Measurements from ENCODE around the gene CABP7.

The CABP7 gene

GRCh38 chr22:29726512-29727130, 6.8 kb downstream of the CABP7 start:
- no peak for DNase-seq

GRCh38 chr22:29727131-29727523, 7.3 kb downstream of the CABP7 start:
- peak; percentile 83 for DNase-seq

- DNase-seq: no peak
Observed at GRCh38 chr22:29729161-29729560, 9.4 kb downstream of the CABP7 start.

- no peak for DNase-seq
Observed at GRCh38 chr22:29731058-29731850, 11.5 kb downstream of the CABP7 start.

GRCh38 chr22:29732883-29733282, 13.1 kb downstream of the CABP7 start:
- DNase-seq: peak; percentile 23

- DNase-seq: peak; percentile 99
Observed at GRCh38 chr22:29733362-29734201, 13.8 kb downstream of the CABP7 start.

GRCh38 chr22:29734406-29734805, 14.6 kb downstream of the CABP7 start:
- DNase-seq: peak; percentile 79

GRCh38 chr22:29734838-29735237, 15.0 kb downstream of the CABP7 start:
- peak; percentile 53 for DNase-seq

GRCh38 chr22:29735416-29735815, 15.6 kb downstream of the CABP7 start:
- DNase-seq: peak; percentile 52

- peak; percentile 77 for DNase-seq
Observed at GRCh38 chr22:29737251-29738117, 17.7 kb downstream of the CABP7 start.

GRCh38 chr22:29738118-29738815, 18.5 kb downstream of the CABP7 start:
- DNase-seq: no peak

GRCh38 chr22:29739346-29739875, 19.6 kb downstream of the CABP7 start:
- DNase-seq: no peak

GRCh38 chr22:29740216-29740615, 20.4 kb downstream of the CABP7 start:
- no peak for DNase-seq

GRCh38 chr22:29741926-29742325, 22.1 kb downstream of the CABP7 start:
- DNase-seq: no peak

GRCh38 chr22:29742326-29742725, 22.5 kb downstream of the CABP7 start:
- DNase-seq: peak; percentile 63

GRCh38 chr22:29744902-29745301, 25.1 kb downstream of the CABP7 start:
- no peak for DNase-seq

- DNase-seq: peak; percentile 48
Observed at GRCh38 chr22:29747832-29748231, 28.0 kb downstream of the CABP7 start.

GRCh38 chr22:29748248-29748893, 28.6 kb downstream of the CABP7 start:
- no peak for DNase-seq

GRCh38 chr22:29750029-29750428, 30.2 kb downstream of the CABP7 start:
- DNase-seq: no peak

- peak; percentile 89 for DNase-seq
Observed at GRCh38 chr22:29750559-29751538, 31.0 kb downstream of the CABP7 start.
